Gastrocnemius medialis (tissue), 4 donors: Measurements from ENCODE around the gene SYTL1. TPM values are rescaled to one million over a fixed set of nuclear protein-coding genes. Genes with fewer than 3 reads are reported as not detected.

Experiments
- ATAC-seq, 2 donors: fragments of 150-250 bp; one replicate each; pipeline ENCODE4 v1.9.1; 2016
- DNase-seq, 2 donors: peaks; one replicate each; pipeline ENCODE4 v3.0.0-alpha.2; 2019
- H3K27ac ChIP-seq, 4 donors: fragments of 200-600 bp; sonication (generic); 1 replicate in 1 of 4; 2 replicates in 3 of 4; pipeline ENCODE4 v1.5.1; 2016 to 2018; ENCODE audit warnings: mild to moderate bottlenecking in 2 of 4, moderate library complexity in 1 of 4
- H3K27me3 ChIP-seq, 3 donors: fragments of 200-600 bp; sonication (generic) in 2 of 3; 1 replicate in 1 of 3; 2 replicates in 2 of 3; pipeline versions ENCODE4 v1.5.1 to v1.6.0; 2016 to 2019; ENCODE audit warnings: mild to moderate bottlenecking in 1 of 3, moderate library complexity in 1 of 3
- H3K36me3 ChIP-seq, 2 donors: fragments of 200-600 bp; sonication (generic) in 1 of 2; one replicate each; pipeline ENCODE4 v1.5.1; 2017 to 2018
- H3K4me1 ChIP-seq, 2 donors: fragments of 200-600 bp; sonication (generic) in 1 of 2; one replicate each; pipeline ENCODE4 v1.5.1; 2016 to 2017; ENCODE audit warnings: mild to moderate bottlenecking in 2 of 2
- H3K4me3 ChIP-seq, 4 donors: fragments of 200-600 bp; sonication (generic) in 3 of 4; 1 replicate in 1 of 4; 2 replicates in 3 of 4; pipeline ENCODE4 v1.5.1; 2016 to 2019; ENCODE audit warnings: mild to moderate bottlenecking in 2 of 4
- H3K9me3 ChIP-seq, 3 donors: fragments of 200-600 bp; sonication (generic) in 2 of 3; 1 replicate in 1 of 3; 2 replicates in 2 of 3; pipeline ENCODE4 v1.5.1; 2016 to 2019
- CTCF ChIP-seq, 5 experiments: fragments of 450-650 bp in 3 of 5; fragments of 200-600 bp in 2 of 5; sonication (generic) in 2 of 5; IDR thresholded peaks in 4 of 5; conservative IDR thresholded peaks in 1 of 5; 1 replicate in 4 of 5; 2 replicates in 1 of 5; pipeline ENCODE4 v1.5.1; 2016 to 2019; ENCODE audit warnings: antibody characterized with exemption in 5 of 5, mild to moderate bottlenecking in 3 of 5, moderate library complexity in 3 of 5
- POLR2A ChIP-seq, 2 donors: fragments of 450-650 bp; IDR thresholded peaks; one replicate each; pipeline ENCODE4 v1.6.1; 2017; ENCODE audit warnings: antibody characterized with exemption in 2 of 2, mild to moderate bottlenecking in 2 of 2, moderate library complexity in 2 of 2
- in situ Hi-C, 4 donors: fragments of 200-750 bp; cut with MboI; loops; one replicate each; pipeline versions ENCODE4 v1.15.0 to v1.8.0; 2017; ENCODE audit warnings: low sequenced_read_pairs in 4 of 4
- intact Hi-C: fragments of 100-400 bp; cut with DNase I; formaldehyde crosslinking; loops from one replicate; pipeline ENCODE4 v1.15.1; 2023; ENCODE audit warnings: low total_unique reads
- total RNA-seq, 4 donors: library from RNA; depleted of rRNA; stranded (reverse); fragments of >200 nt; gene quantifications; one replicate each; pipeline versions ENCODE4 v1.1.0 to v1.2.3, GENCODE V29; 2016

The SYTL1 gene
- total RNA-seq, 4 donors from 2014 or later: 0.66 TPM; not detected in 3

- no peak overlapping the region for H3K4me3 ChIP-seq
- H3K27ac ChIP-seq: no peak overlapping the region
- no peaks in the 10 kb centered on the region for H3K27me3 ChIP-seq
- DNase-seq (no peak), ATAC-seq (no peak)
- peaks cover 27 to 37% of the 10 kb centered on the region in 2 donors for H3K4me1 ChIP-seq
- no peaks in the 10 kb centered on the region for H3K9me3 ChIP-seq
- intact Hi-C loops: loop anchor here (1.0 to 5.0 kb wide), 3 partner anchors 66 to 361 kb away; partner anchors contain the start of gene MAP3K6
- in situ Hi-C loops: loop anchor here in 3 of 4 donors (5.0 kb wide), 2 partner anchors 86 to 91 kb away; partner anchors contain the start of gene GPR3 (in 1 of the 3)
- TF ChIP-seq CTCF (IDR thresholded peaks at IDR 0.05 in 4 of 5, conservative IDR thresholded peaks at IDR 0.05 in 1 of 5) (peak in 2 of 5 experiments; percentile 8 to 9), POLR2A (IDR thresholded peaks at IDR 0.05) (no peak)
- peaks cover 2 to 47% of the 10 kb centered on the region in 2 donors for H3K36me3 ChIP-seq
Observed at GRCh38 chr1:27301052-27301422, 40.8 kb upstream of the SYTL1 start.

- TF ChIP-seq POLR2A (IDR thresholded peaks at IDR 0.05) (no peak), CTCF (IDR thresholded peaks at IDR 0.05 in 4 of 5, conservative IDR thresholded peaks at IDR 0.05 in 1 of 5) (no peak)
- peaks cover 2 to 46% of the 10 kb centered on the region in 2 donors for H3K36me3 ChIP-seq
- in situ Hi-C loops (loop anchor here in 3 of 4 donors (5.0 kb wide), 2 partner anchors 86 to 91 kb away; partner anchors contain the start of gene GPR3 (in 1 of the 3)), intact Hi-C loops (loop anchor here (1.0 to 5.0 kb wide), 3 partner anchors 65 to 361 kb away; partner anchors contain the start of gene MAP3K6)
- peaks cover 27 to 37% of the 10 kb centered on the region in 2 donors for H3K4me1 ChIP-seq
- DNase-seq (no peak), ATAC-seq (no peak)
- H3K27me3 ChIP-seq: no peaks in the 10 kb centered on the region
- H3K27ac ChIP-seq: no peak overlapping the region
- H3K9me3 ChIP-seq: no peaks in the 10 kb centered on the region
- H3K4me3 ChIP-seq: no peak overlapping the region
Observed at GRCh38 chr1:27301582-27302199, 40.1 kb upstream of the SYTL1 start.

GRCh38 chr1:27302612-27303011 lies 39.2 kb upstream of the SYTL1 start:
- Histone ChIP-seq H3K27ac (no peak overlapping the region), H3K9me3 (no peaks in the 10 kb centered on the region), H3K27me3 (no peaks in the 10 kb centered on the region), H3K36me3 (peaks cover 0 to 39% of the 10 kb centered on the region in 2 donors), H3K4me3 (no peak overlapping the region), H3K4me1 (peaks cover 27 to 30% of the 10 kb centered on the region in 2 donors)
- no peak for ATAC-seq
- in situ Hi-C loops (loop anchor here in 3 of 4 donors (5.0 kb wide), 2 partner anchors 85 to 90 kb away; partner anchors contain the start of gene GPR3 (in 1 of the 3)), intact Hi-C loops (loop anchor here (5.0 kb wide), 1 partner anchor 360 kb away; no protein-coding TSS in a partner anchor)
- no peak for DNase-seq
- no peak for TF ChIP-seq CTCF (IDR thresholded peaks at IDR 0.05 in 4 of 5, conservative IDR thresholded peaks at IDR 0.05 in 1 of 5)
- no peak for TF ChIP-seq POLR2A (IDR thresholded peaks at IDR 0.05)

GRCh38 chr1:27303509-27303908 lies 38.3 kb upstream of the SYTL1 start:
- in situ Hi-C loops: loop anchor here in 3 of 4 donors (5.0 kb wide), 2 partner anchors 84 to 89 kb away; partner anchors contain the start of gene GPR3 (in 1 of the 3)
- Histone ChIP-seq H3K9me3 (no peaks in the 10 kb centered on the region), H3K27me3 (no peaks in the 10 kb centered on the region), H3K4me3 (no peak overlapping the region), H3K27ac (no peak overlapping the region), H3K36me3 (peaks cover 0 to 30% of the 10 kb centered on the region in 2 donors), H3K4me1 (peaks cover 22 to 27% of the 10 kb centered on the region in 2 donors)
- intact Hi-C loops: loop anchor here (5.0 kb wide), 1 partner anchor 359 kb away; no protein-coding TSS in a partner anchor
- no peak for DNase-seq
- no peak for ATAC-seq
- no peak for TF ChIP-seq CTCF (IDR thresholded peaks at IDR 0.05 in 4 of 5, conservative IDR thresholded peaks at IDR 0.05 in 1 of 5)
- no peak for TF ChIP-seq POLR2A (IDR thresholded peaks at IDR 0.05)
